Caco-2 (cell line): Measurements from ENCODE around the gene ARNT2. TPM values are rescaled to one million over a fixed set of nuclear protein-coding genes. Genes with fewer than 3 reads are reported as not detected.

Experiments
- BruUV-seq: library from RNA; stranded (reverse); fragments of 400-500 nt; replicated peaks from 2 replicates; lab custom pipeline; 2021; lab: Mats Ljungman, UMichigan
- CTCF ChIA-PET: fragments of 300-600 bp; sonication (Branson Sonifier 250); formaldehyde crosslinking; loops from one replicate; lab custom pipeline; 2022; ENCODE audit warnings: antibody characterized with exemption; lab: Charles Lee
- POLR2A ChIA-PET: fragments of 300-600 bp; sonication (Branson Sonifier 250); formaldehyde crosslinking; loops from one replicate; lab custom pipeline; 2022; ENCODE audit warnings: antibody characterized with exemption; lab: Charles Lee
- DNase-seq, 2 experiments: peaks; one replicate each; pipeline versions ENCODE4 v3.0.0 to v3.0.0-alpha.2; 2020 to 2022
- H3K27me3 ChIP-seq: replicated peaks from 2 replicates; pipeline ENCODE4 v1.6.0; 2011; ENCODE audit warnings: low read length; ENCODE audit not compliant: control insufficient read depth, insufficient read depth
- H3K36me3 ChIP-seq: 2 replicates; pipeline ENCODE4 v1.5.1; 2011; ENCODE audit warnings: low read length; ENCODE audit not compliant: control insufficient read depth, insufficient read depth
- H3K4me1 ChIP-seq: fragments of 250-450 bp; sonication (Bioruptor Pico); 2 replicates; pipeline ENCODE4 v1.5.1; 2020; ENCODE audit warnings: mild to moderate bottlenecking
- H3K4me3 ChIP-seq: 2 replicates; pipeline ENCODE4 v1.5.1; 2011; ENCODE audit warnings: low read depth, mild to moderate bottlenecking, control low read depth, low read length
- H3K9me3 ChIP-seq: fragments of 250-450 bp; sonication (Bioruptor Pico); 2 replicates; pipeline ENCODE4 v1.5.1; 2020; ENCODE audit warnings: mild to moderate bottlenecking, moderate library complexity
- H3K27ac Mint-ChIP-seq: one replicate; pipeline ENCODE4 v1.8.0; 2022; ENCODE audit warnings: mixed read lengths; ENCODE audit not compliant: unreplicated experiment
- H3K27me3 Mint-ChIP-seq: one replicate; pipeline ENCODE4 v1.8.0; 2022; ENCODE audit warnings: mixed read lengths; ENCODE audit not compliant: insufficient read depth, unreplicated experiment
- H3K36me3 Mint-ChIP-seq: one replicate; pipeline ENCODE4 v1.8.0; 2022; ENCODE audit warnings: mild to moderate bottlenecking, mixed read lengths; ENCODE audit not compliant: insufficient read depth, unreplicated experiment
- H3K4me1 Mint-ChIP-seq: one replicate; pipeline ENCODE4 v1.8.0; 2022; ENCODE audit warnings: low read depth, mixed read lengths; ENCODE audit not compliant: unreplicated experiment
- H3K4me3 Mint-ChIP-seq: one replicate; pipeline ENCODE4 v1.8.0; 2022; ENCODE audit warnings: mild to moderate bottlenecking, moderate library complexity, mixed read lengths; ENCODE audit not compliant: unreplicated experiment
- H3K9me3 Mint-ChIP-seq: one replicate; pipeline ENCODE4 v1.8.0; 2022; ENCODE audit warnings: mixed read lengths; ENCODE audit not compliant: unreplicated experiment
- intact Hi-C: fragments of 100-400 bp; cut with micrococcal nuclease; formaldehyde crosslinking; loops from one replicate; pipeline ENCODE4 v1.10.0; 2022; ENCODE audit not compliant: unreplicated experiment
- total RNA-seq: library from RNA; stranded (reverse); gene quantifications from 2 replicates; pipeline ENCODE4 v1.2.3, GENCODE V29; 2022
- TF ChIP-seq, protein P1 (sequence below), 2 experiments: fragments of 200-600 bp in 1 of 2; IDR thresholded peaks; 1 replicate in 1 of 2; 2 replicates in 1 of 2; pipeline versions ENCODE4 v1.5.1 to v1.8.0; 2011 to 2022; ENCODE audit warnings: antibody characterized with exemption in 1 of 2, control low read depth in 1 of 2, inconsistent platforms in 1 of 2, low read depth in 1 of 2, low read length in 1 of 2, mild to moderate bottlenecking in 1 of 2, moderate library complexity in 1 of 2; ENCODE audit not compliant: insufficient read depth in 1 of 2, severe bottlenecking in 1 of 2, unreplicated experiment in 1 of 2

The ARNT2 gene
- total RNA-seq, 1 experiment from 2014 or later: 0.23 TPM

DNA sequence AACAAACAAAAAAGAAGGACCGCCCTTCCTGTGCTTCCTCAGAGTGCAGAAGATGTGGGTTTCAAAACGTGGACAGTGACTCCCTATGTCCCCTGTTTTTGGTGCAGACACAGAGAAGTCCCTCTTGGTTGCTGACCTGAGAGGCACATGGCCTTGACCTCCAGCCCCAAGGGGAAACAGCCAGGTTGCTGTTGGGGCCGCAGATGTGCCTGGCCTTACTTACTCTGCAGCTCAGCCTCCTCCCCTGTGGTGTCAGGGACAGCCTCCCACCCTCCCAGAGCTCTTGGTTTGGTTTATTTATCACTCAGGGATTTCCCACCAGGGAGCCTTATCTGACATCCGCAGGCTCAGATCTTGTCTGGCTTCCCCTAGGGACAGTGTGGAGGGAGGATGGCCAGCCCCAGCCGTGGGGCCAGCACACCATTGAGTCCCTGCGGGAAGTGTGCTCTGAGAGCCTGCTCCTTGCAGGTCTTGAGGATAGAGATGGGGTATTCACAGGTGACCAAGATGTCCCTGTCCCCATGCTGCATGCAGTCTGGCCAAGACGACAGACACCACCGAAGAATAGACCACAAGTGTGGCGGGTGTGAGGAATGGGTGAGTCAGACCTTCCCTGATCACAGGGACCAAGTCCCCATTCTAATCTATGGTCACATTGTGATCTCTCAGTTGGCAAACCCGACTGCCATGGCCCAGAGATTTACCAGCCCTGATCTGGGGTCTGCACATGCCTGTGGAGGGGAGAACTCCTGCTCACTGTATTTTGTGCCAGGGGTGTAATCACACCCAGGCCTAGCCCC lies 156.6 kb downstream of the ARNT2 start:
- ChIA-PET CTCF (no interaction called here), POLR2A (no interaction called here)
- no TSS peak for BruUV-seq
- H3K27me3 ChIP-seq: no peaks in the 10 kb centered on the region
- TF ChIP-seq, protein P1, sequence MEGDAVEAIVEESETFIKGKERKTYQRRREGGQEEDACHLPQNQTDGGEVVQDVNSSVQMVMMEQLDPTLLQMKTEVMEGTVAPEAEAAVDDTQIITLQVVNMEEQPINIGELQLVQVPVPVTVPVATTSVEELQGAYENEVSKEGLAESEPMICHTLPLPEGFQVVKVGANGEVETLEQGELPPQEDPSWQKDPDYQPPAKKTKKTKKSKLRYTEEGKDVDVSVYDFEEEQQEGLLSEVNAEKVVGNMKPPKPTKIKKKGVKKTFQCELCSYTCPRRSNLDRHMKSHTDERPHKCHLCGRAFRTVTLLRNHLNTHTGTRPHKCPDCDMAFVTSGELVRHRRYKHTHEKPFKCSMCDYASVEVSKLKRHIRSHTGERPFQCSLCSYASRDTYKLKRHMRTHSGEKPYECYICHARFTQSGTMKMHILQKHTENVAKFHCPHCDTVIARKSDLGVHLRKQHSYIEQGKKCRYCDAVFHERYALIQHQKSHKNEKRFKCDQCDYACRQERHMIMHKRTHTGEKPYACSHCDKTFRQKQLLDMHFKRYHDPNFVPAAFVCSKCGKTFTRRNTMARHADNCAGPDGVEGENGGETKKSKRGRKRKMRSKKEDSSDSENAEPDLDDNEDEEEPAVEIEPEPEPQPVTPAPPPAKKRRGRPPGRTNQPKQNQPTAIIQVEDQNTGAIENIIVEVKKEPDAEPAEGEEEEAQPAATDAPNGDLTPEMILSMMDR (IDR thresholded peaks at IDR 0.05; ENCODE audit: insufficient read depth in 1 of 2, low read depth in 1 of 2, low read length in 1 of 2, severe bottlenecking in 1 of 2, unreplicated experiment in 1 of 2): no peak
- intact Hi-C loops: no loop called here
- Mint-ChIP-seq H3K27ac (no peak overlapping the region), H3K4me1 (no peaks in the 10 kb centered on the region), H3K4me3 (no peak overlapping the region), H3K9me3 (no peaks in the 10 kb centered on the region), H3K36me3 (no peaks in the 10 kb centered on the region), H3K27me3 (peaks cover 8% of the 10 kb centered on the region)
- no peaks in the 10 kb centered on the region for H3K4me1 ChIP-seq
- no peaks in the 10 kb centered on the region for H3K36me3 ChIP-seq
- H3K9me3 ChIP-seq: no peaks in the 10 kb centered on the region
- no peak for DNase-seq
- no peak overlapping the region for H3K4me3 ChIP-seq

DNA sequence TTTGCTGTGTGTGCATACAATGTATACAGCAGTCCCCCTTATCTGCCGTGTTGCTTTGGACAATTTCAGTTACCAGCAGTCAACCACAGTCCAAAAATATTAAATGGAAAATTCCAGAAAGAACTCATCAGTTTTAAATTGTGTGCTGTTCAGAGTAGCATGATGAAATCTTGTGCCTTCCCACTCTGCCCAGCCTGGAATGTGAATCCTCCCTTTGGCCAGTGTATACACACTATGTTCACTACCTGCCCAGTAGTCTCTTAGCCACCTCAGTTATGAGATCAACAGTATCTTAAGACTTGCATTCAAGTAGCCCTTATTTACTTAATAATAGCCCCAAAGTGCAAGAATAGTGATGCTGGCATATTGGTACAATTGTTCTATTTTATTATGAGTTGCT lies 157.3 kb downstream of the ARNT2 start:
- POLR2A ChIA-PET: no interaction called here
- intact Hi-C loops: no loop called here
- H3K36me3 Mint-ChIP-seq: no peaks in the 10 kb centered on the region
- Histone ChIP-seq H3K36me3 (no peaks in the 10 kb centered on the region), H3K27me3 (no peaks in the 10 kb centered on the region), H3K4me1 (no peaks in the 10 kb centered on the region), H3K9me3 (no peaks in the 10 kb centered on the region), H3K4me3 (no peak overlapping the region)
- CTCF ChIA-PET: no interaction called here
- H3K4me1 Mint-ChIP-seq: no peaks in the 10 kb centered on the region
- H3K9me3 Mint-ChIP-seq: no peaks in the 10 kb centered on the region
- no peak overlapping the region for H3K4me3 Mint-ChIP-seq
- no peak overlapping the region for H3K27ac Mint-ChIP-seq
- TF ChIP-seq, protein P1 (IDR thresholded peaks at IDR 0.05; ENCODE audit: insufficient read depth in 1 of 2, low read depth in 1 of 2, low read length in 1 of 2, severe bottlenecking in 1 of 2, unreplicated experiment in 1 of 2): no peak
- peaks cover 12% of the 10 kb centered on the region for H3K27me3 Mint-ChIP-seq
- no TSS peak for BruUV-seq
- no peak for DNase-seq

DNA sequence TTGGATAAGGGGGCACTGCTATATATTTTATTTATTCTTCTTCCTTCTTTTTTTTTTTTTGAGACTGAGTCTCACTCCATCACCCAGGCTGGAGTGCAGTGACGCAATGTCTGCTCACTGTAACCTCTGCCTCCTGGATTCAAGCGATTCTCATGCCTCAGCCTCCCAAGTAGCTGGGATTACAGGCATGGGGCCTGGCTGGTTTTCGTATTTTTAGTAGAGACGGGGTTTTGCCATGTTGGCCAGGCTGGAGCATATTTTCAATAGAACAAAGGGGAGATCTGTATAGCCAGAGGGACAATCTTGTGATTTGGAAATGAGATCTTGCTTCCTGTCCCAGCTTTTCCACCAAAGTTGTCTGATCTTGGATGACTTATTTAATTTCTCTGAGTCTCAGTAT lies 157.9 kb downstream of the ARNT2 start:
- DNase-seq: no peak
- Histone ChIP-seq H3K4me3 (no peak overlapping the region), H3K36me3 (no peaks in the 10 kb centered on the region), H3K9me3 (no peaks in the 10 kb centered on the region), H3K4me1 (no peaks in the 10 kb centered on the region), H3K27me3 (no peaks in the 10 kb centered on the region)
- POLR2A ChIA-PET: no interaction called here
- no peaks in the 10 kb centered on the region for H3K9me3 Mint-ChIP-seq
- H3K4me3 Mint-ChIP-seq: no peak overlapping the region
- H3K27ac Mint-ChIP-seq: no peak overlapping the region
- intact Hi-C loops: no loop called here
- CTCF ChIA-PET: no interaction called here
- BruUV-seq: no TSS peak
- TF ChIP-seq, protein P1 (IDR thresholded peaks at IDR 0.05; ENCODE audit: insufficient read depth in 1 of 2, low read depth in 1 of 2, low read length in 1 of 2, severe bottlenecking in 1 of 2, unreplicated experiment in 1 of 2): no peak
- H3K27me3 Mint-ChIP-seq: peaks cover 16% of the 10 kb centered on the region
- no peaks in the 10 kb centered on the region for H3K4me1 Mint-ChIP-seq
- no peaks in the 10 kb centered on the region for H3K36me3 Mint-ChIP-seq
